Astrocyte (in vitro differentiated cells and primary cell): ENCODE measurements around the gene WFDC6. TPM values are rescaled to one million over a fixed set of nuclear protein-coding genes. Genes with fewer than 3 reads are reported as not detected.

Experiments used
- DNase-seq: peaks from one replicate; pipeline ENCODE4 v3.0.0-alpha.2; 2010; ENCODE audit warnings: low read depth
- FAIRE-seq: peaks from 2 replicates; lab custom pipeline; 2011; peaks lifted over from hg19 to GRCh38; lab: Jason Lieb, UNC
- H2AFZ ChIP-seq: 2 replicates; pipeline ENCODE4 v1.6.0; 2012; ENCODE audit warnings: low read depth, low read length, inconsistent platforms
- H3K27ac ChIP-seq: 2 replicates; pipeline ENCODE4 v1.5.1; 2011; ENCODE audit warnings: low read depth, low read length, inconsistent platforms
- H3K27me3 ChIP-seq: 2 replicates; pipeline ENCODE4 v1.6.0; 2011; ENCODE audit warnings: low read length, inconsistent platforms; ENCODE audit not compliant: insufficient read depth
- H3K36me3 ChIP-seq: 2 replicates; pipeline ENCODE4 v1.5.1; 2011; ENCODE audit warnings: low read length, inconsistent platforms; ENCODE audit not compliant: insufficient read depth
- H3K4me1 ChIP-seq: 2 replicates; pipeline ENCODE4 v1.5.1; 2011; ENCODE audit warnings: low read length, inconsistent platforms; ENCODE audit not compliant: insufficient read depth
- H3K4me2 ChIP-seq: 2 replicates; pipeline ENCODE4 v1.6.0; 2012; ENCODE audit warnings: low read length, inconsistent platforms
- H3K4me3 ChIP-seq: 2 replicates; pipeline ENCODE4 v1.5.1; 2011; ENCODE audit warnings: low read depth, mild to moderate bottlenecking, low read length, inconsistent platforms; ENCODE audit not compliant: insufficient read depth
- H3K79me2 ChIP-seq: 2 replicates; pipeline ENCODE4 v1.6.0; 2012; ENCODE audit warnings: mild to moderate bottlenecking, low read length, inconsistent platforms; ENCODE audit not compliant: insufficient read depth
- H3K9ac ChIP-seq: 2 replicates; pipeline ENCODE4 v1.6.0; 2012; ENCODE audit warnings: mild to moderate bottlenecking, low read length, inconsistent platforms
- H3K9me3 ChIP-seq: 2 replicates; pipeline ENCODE4 v1.5.1; 2012; ENCODE audit warnings: low read depth, mild to moderate bottlenecking, low read length, inconsistent platforms; ENCODE audit not compliant: insufficient read depth
- H4K20me1 ChIP-seq: 2 replicates; pipeline ENCODE4 v1.6.0; 2012; ENCODE audit warnings: low read length, inconsistent platforms; ENCODE audit not compliant: insufficient read depth
- H3K27ac Mint-ChIP-seq: one replicate; pipeline ENCODE4 v1.8.0; 2021; ENCODE audit warnings: mild to moderate bottlenecking, mixed read lengths; ENCODE audit not compliant: unreplicated experiment
- H3K27me3 Mint-ChIP-seq: one replicate; pipeline ENCODE4 v1.8.0; 2021; ENCODE audit warnings: low read depth, mixed read lengths; ENCODE audit not compliant: unreplicated experiment
- H3K36me3 Mint-ChIP-seq: one replicate; pipeline ENCODE4 v1.8.0; 2021; ENCODE audit warnings: low read depth, mixed read lengths; ENCODE audit not compliant: unreplicated experiment
- H3K4me1 Mint-ChIP-seq: one replicate; pipeline ENCODE4 v1.8.0; 2021; ENCODE audit warnings: low read depth, mixed read lengths; ENCODE audit not compliant: unreplicated experiment
- H3K4me3 Mint-ChIP-seq: one replicate; pipeline ENCODE4 v1.8.0; 2021; ENCODE audit warnings: mild to moderate bottlenecking, moderate library complexity, mixed read lengths; ENCODE audit not compliant: unreplicated experiment
- H3K9me3 Mint-ChIP-seq: one replicate; pipeline ENCODE4 v1.8.0; 2021; ENCODE audit warnings: mild to moderate bottlenecking, mixed read lengths; ENCODE audit not compliant: unreplicated experiment
- EZH2 ChIP-seq: IDR thresholded peaks from 2 replicates; pipeline ENCODE4 v1.6.1; 2012; ENCODE audit warnings: mild to moderate bottlenecking, low read length, inconsistent platforms; ENCODE audit not compliant: insufficient read depth
- total RNA-seq: library from RNA; stranded (reverse); gene quantifications from 2 replicates; pipeline ENCODE4 v1.2.1, GENCODE V29; 2021
- TF ChIP-seq, protein P1 (sequence below): IDR thresholded peaks from 2 replicates; pipeline ENCODE4 v1.5.1; 2011; ENCODE audit warnings: low read depth, mild to moderate bottlenecking, inconsistent platforms, low read length, moderate library complexity; ENCODE audit not compliant: insufficient read depth

Gene WFDC6
- total RNA-seq, 1 donor from 2014 or later: not detected

- no peak overlapping the region for H3K4me3 Mint-ChIP-seq
- no peaks in the 10 kb centered on the region for H3K36me3 Mint-ChIP-seq
- Histone ChIP-seq H3K4me1 (no peaks in the 10 kb centered on the region), H3K36me3 (no peaks in the 10 kb centered on the region), H3K9me3 (no peaks in the 10 kb centered on the region), H3K27me3 (peaks cover 5% of the 10 kb centered on the region), H3K27ac (no peak overlapping the region), H3K9ac (no peak overlapping the region), H3K79me2 (no peaks in the 10 kb centered on the region), H2AFZ (no peak overlapping the region), H4K20me1 (no peaks in the 10 kb centered on the region), H3K4me3 (no peak overlapping the region), H3K4me2 (no peak overlapping the region)
- DNase-seq (no peak), FAIRE-seq (no peak)
- H3K9me3 Mint-ChIP-seq: peaks cover 2% of the 10 kb centered on the region
- TF ChIP-seq EZH2: no peak
- TF ChIP-seq, protein P1, sequence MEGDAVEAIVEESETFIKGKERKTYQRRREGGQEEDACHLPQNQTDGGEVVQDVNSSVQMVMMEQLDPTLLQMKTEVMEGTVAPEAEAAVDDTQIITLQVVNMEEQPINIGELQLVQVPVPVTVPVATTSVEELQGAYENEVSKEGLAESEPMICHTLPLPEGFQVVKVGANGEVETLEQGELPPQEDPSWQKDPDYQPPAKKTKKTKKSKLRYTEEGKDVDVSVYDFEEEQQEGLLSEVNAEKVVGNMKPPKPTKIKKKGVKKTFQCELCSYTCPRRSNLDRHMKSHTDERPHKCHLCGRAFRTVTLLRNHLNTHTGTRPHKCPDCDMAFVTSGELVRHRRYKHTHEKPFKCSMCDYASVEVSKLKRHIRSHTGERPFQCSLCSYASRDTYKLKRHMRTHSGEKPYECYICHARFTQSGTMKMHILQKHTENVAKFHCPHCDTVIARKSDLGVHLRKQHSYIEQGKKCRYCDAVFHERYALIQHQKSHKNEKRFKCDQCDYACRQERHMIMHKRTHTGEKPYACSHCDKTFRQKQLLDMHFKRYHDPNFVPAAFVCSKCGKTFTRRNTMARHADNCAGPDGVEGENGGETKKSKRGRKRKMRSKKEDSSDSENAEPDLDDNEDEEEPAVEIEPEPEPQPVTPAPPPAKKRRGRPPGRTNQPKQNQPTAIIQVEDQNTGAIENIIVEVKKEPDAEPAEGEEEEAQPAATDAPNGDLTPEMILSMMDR: no peak
- H3K27me3 Mint-ChIP-seq: peaks cover 3% of the 10 kb centered on the region
- H3K27ac Mint-ChIP-seq: no peak overlapping the region
- H3K4me1 Mint-ChIP-seq: no peaks in the 10 kb centered on the region
These were observed 978 bp downstream of the WFDC6 start for GRCh38 chr20:45538209-45538799.

- Histone ChIP-seq H3K4me2 (no peak overlapping the region), H4K20me1 (no peaks in the 10 kb centered on the region), H3K9me3 (no peaks in the 10 kb centered on the region), H2AFZ (no peak overlapping the region), H3K27ac (no peak overlapping the region), H3K9ac (no peak overlapping the region), H3K79me2 (no peaks in the 10 kb centered on the region), H3K4me3 (no peak overlapping the region), H3K36me3 (no peaks in the 10 kb centered on the region), H3K27me3 (no peaks in the 10 kb centered on the region), H3K4me1 (no peaks in the 10 kb centered on the region)
- no peak for FAIRE-seq
- TF ChIP-seq, protein P1: no peak
- TF ChIP-seq EZH2: no peak
- peaks cover 34% of the 10 kb centered on the region for H3K27me3 Mint-ChIP-seq
- H3K4me3 Mint-ChIP-seq: no peak overlapping the region
- H3K27ac Mint-ChIP-seq: no peak overlapping the region
- no peaks in the 10 kb centered on the region for H3K4me1 Mint-ChIP-seq
- DNase-seq: no peak
- H3K36me3 Mint-ChIP-seq: no peaks in the 10 kb centered on the region
- H3K9me3 Mint-ChIP-seq: no peaks in the 10 kb centered on the region
These were observed 12.0 kb downstream of the WFDC6 start for GRCh38 chr20:45527294-45527693.

DNA sequence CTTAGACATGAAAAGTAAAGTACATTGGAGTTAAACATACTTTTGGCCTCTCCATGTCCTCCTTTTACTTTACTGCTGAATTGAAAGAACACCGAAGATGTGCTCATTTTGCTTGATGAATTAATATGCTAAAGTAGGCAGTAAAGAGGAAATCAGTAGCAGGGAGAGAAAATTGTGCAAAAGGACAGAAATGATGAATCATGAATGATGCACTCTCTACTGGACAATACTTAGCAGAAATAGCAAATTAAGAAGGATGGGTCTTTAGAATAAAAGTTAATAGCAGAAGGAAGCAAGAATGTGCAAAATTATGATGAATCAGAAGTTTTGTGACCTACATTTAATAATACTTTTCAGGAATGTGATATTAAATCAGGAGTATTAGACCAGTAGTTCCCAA lies 15.5 kb downstream of the WFDC6 start:
- Histone ChIP-seq H3K4me2 (no peak overlapping the region), H3K79me2 (no peaks in the 10 kb centered on the region), H3K4me1 (no peaks in the 10 kb centered on the region), H3K9ac (no peak overlapping the region), H3K27ac (no peak overlapping the region), H4K20me1 (no peaks in the 10 kb centered on the region), H3K36me3 (no peaks in the 10 kb centered on the region), H3K27me3 (no peaks in the 10 kb centered on the region), H3K4me3 (no peak overlapping the region), H2AFZ (no peak overlapping the region), H3K9me3 (no peaks in the 10 kb centered on the region)
- DNase-seq (no peak), FAIRE-seq (no peak)
- TF ChIP-seq, protein P1: no peak
- TF ChIP-seq EZH2: no peak
- H3K9me3 Mint-ChIP-seq: no peaks in the 10 kb centered on the region
- no peak overlapping the region for H3K27ac Mint-ChIP-seq
- no peaks in the 10 kb centered on the region for H3K36me3 Mint-ChIP-seq
- H3K4me3 Mint-ChIP-seq: no peak overlapping the region
- no peaks in the 10 kb centered on the region for H3K4me1 Mint-ChIP-seq
- peaks cover 34% of the 10 kb centered on the region for H3K27me3 Mint-ChIP-seq
